GM10266 (cell line): ENCODE measurements around the gene MLLT3.

Experiments
- DNase-seq: peaks from one replicate; pipeline ENCODE4 v3.0.0; 2012; ENCODE audit errors: extremely low spot score
- CTCF ChIP-seq: IDR thresholded peaks from 2 replicates; pipeline ENCODE4 v1.5.1; 2012; ENCODE audit warnings: mild to moderate bottlenecking, low read depth; ENCODE audit not compliant: control insufficient read depth, insufficient read depth; ENCODE audit errors: missing control alignments

The MLLT3 gene

GRCh38 chr9:20506099-20506900, 116.0 kb downstream of the MLLT3 start:
- no peak for TF ChIP-seq CTCF
- DNase-seq: no peak

- DNase-seq: no peak
- no peak for TF ChIP-seq CTCF
Observed at GRCh38 chr9:20505574-20505973, 116.7 kb downstream of the MLLT3 start.

GRCh38 chr9:20504930-20505329, 117.4 kb downstream of the MLLT3 start:
- DNase-seq: no peak
- TF ChIP-seq CTCF: no peak

- TF ChIP-seq CTCF: no peak
- no peak for DNase-seq
Observed at GRCh38 chr9:20500101-20500500, 122.2 kb downstream of the MLLT3 start.

- DNase-seq: no peak
- no peak for TF ChIP-seq CTCF
Observed at GRCh38 chr9:20499013-20499412, 123.3 kb downstream of the MLLT3 start.

- TF ChIP-seq CTCF: no peak
- DNase-seq: no peak
Observed at GRCh38 chr9:20496328-20496727, 126.0 kb downstream of the MLLT3 start.

- TF ChIP-seq CTCF: no peak
Observed at GRCh38 chr9:20495098-20495497, 127.2 kb downstream of the MLLT3 start.

More at GRCh38 chr9:20495098-20495497, 127.2 kb downstream of the MLLT3 start:
- no peak for DNase-seq
